ENCODE data around the gene DPP8. TPM values are rescaled to one million over a fixed set of nuclear protein-coding genes. Genes with fewer than 3 reads are reported as not detected.
A peak's percentile ranks its signal among the peaks of the same experiment; 100 is the strongest.

The DPP8 gene
- total and polyA plus RNA-seq, 2 donors (not counting 1 experiment from before 2014, with no cell fraction given): 17.1 to 65.2 TPM

GRCh38 chr15:65529762-65530317, 12.4 kb upstream of the DPP8 start:
- Histone ChIP-seq H3K27me3 (replicated peaks in 1 of 4; ENCODE audit: control extremely low read depth in 1 of 4, control insufficient read depth in 3 of 4, insufficient read depth in 4 of 4, low read length in 3 of 4) (no peaks in the 10 kb centered on the region), H3K4me3 (ENCODE audit: control extremely low read depth in 1 of 5, extremely low read depth in 1 of 5, insufficient read depth in 1 of 5, low read depth in 2 of 5, low read length in 4 of 5) (peak overlapping the region; percentile 41 to 91 (median 82)), H3K27ac (ENCODE audit: low read length in 2 of 2) (peak overlapping the region; percentile 36 to 59), H3K4me1 (ENCODE audit: control insufficient read depth in 2 of 2, insufficient read depth in 2 of 2, low read length in 2 of 2) (peaks cover 3 to 7% of the 10 kb centered on the region in 2 donors), H3K9me3 (ENCODE audit: control extremely low read depth in 1 of 3, control insufficient read depth in 2 of 3, insufficient read depth in 1 of 3, low read length in 2 of 3) (no peaks in the 10 kb centered on the region), H3K79me2 (ENCODE audit: control insufficient read depth, insufficient read depth, low read length) (peaks cover 54% of the 10 kb centered on the region), H2AFZ (ENCODE audit: insufficient read depth, low read depth, low read length, poor library complexity, severe bottlenecking) (peak overlapping the region; percentile 98), H4K20me1 (ENCODE audit: control insufficient read depth, insufficient read depth, low read length, poor library complexity, severe bottlenecking) (no peaks in the 10 kb centered on the region), H3K4me2 (replicated peaks; ENCODE audit: low read depth, low read length, poor library complexity, severe bottlenecking) (peak overlapping the region; percentile 94), H3K36me3 (replicated peaks in 1 of 2; ENCODE audit: control extremely low read depth in 1 of 2, control insufficient read depth in 1 of 2, extremely low read depth in 1 of 2, insufficient read depth in 2 of 2, low read length in 1 of 2) (no peaks in the 10 kb centered on the region), H3K9ac (ENCODE audit: low read length) (peak overlapping the region; percentile 77)
- no peak for TF ChIP-seq EZH2 (IDR thresholded peaks at IDR 0.05; ENCODE audit: borderline replicate concordance, insufficient read depth, low read depth, low read length, poor library complexity, severe bottlenecking)
- no peak for TF ChIP-seq CTCF (IDR thresholded peaks at IDR 0.05)
- intact Hi-C loops (cut with micrococcal nuclease): loop anchor here (10.0 kb wide), 1 partner anchor 965 kb away; the partner anchor contains the start of gene SNAPC5
- ChIA-PET POLR2A (interaction anchor here (0.6 to 1.5 kb wide), 3 partner anchors 13 to 81 kb away, joined by 3 to 16 read pairs (median 3); partner anchors contain the start of genes DPP8 and INTS14), CTCF (interaction anchor here (1.2 kb wide), 1 partner anchor 63 kb away, joined by 3 read pairs; no protein-coding TSS in a partner anchor)
- ATAC-seq (ENCODE audit: low read depth) (no peak), DNase-seq (no peak)
- WGBS (ENCODE audit: insufficient coverage): 39% methylated on average over 7 of the region's 13 CpGs
- H3K9me3 Mint-ChIP-seq (ENCODE audit: insufficient read depth): no peaks in the 10 kb centered on the region
- H3K4me3 Mint-ChIP-seq: peak overlapping the region; percentile 96
- no peaks in the 10 kb centered on the region for H3K27me3 Mint-ChIP-seq
- peaks cover 21% of the 10 kb centered on the region for H3K4me1 Mint-ChIP-seq
- peak overlapping the region; percentile 78 for H3K27ac Mint-ChIP-seq

- H3K27ac Mint-ChIP-seq: no peak overlapping the region
- no peaks in the 10 kb centered on the region for H3K27me3 ChIP-seq (replicated peaks in 1 of 4; ENCODE audit: control extremely low read depth in 1 of 4, control insufficient read depth in 3 of 4, insufficient read depth in 4 of 4, low read length in 3 of 4)
- H3K9me3 Mint-ChIP-seq (ENCODE audit: insufficient read depth): no peaks in the 10 kb centered on the region
- no peaks in the 10 kb centered on the region for H3K36me3 ChIP-seq (replicated peaks in 1 of 2; ENCODE audit: control extremely low read depth in 1 of 2, control insufficient read depth in 1 of 2, extremely low read depth in 1 of 2, insufficient read depth in 2 of 2, low read length in 1 of 2)
- H3K9ac ChIP-seq (ENCODE audit: low read length): no peak overlapping the region
- H4K20me1 ChIP-seq (ENCODE audit: control insufficient read depth, insufficient read depth, low read length, poor library complexity, severe bottlenecking): no peaks in the 10 kb centered on the region
- no peaks in the 10 kb centered on the region for H3K27me3 Mint-ChIP-seq
- peaks cover 42% of the 10 kb centered on the region for H3K79me2 ChIP-seq (ENCODE audit: control insufficient read depth, insufficient read depth, low read length)
- no peak for TF ChIP-seq EZH2 (IDR thresholded peaks at IDR 0.05; ENCODE audit: borderline replicate concordance, insufficient read depth, low read depth, low read length, poor library complexity, severe bottlenecking)
- H3K4me2 ChIP-seq (replicated peaks; ENCODE audit: low read depth, low read length, poor library complexity, severe bottlenecking): no peak overlapping the region
- peak overlapping the region; percentile 98 for H2AFZ ChIP-seq (ENCODE audit: insufficient read depth, low read depth, low read length, poor library complexity, severe bottlenecking)
- no peak overlapping the region for H3K27ac ChIP-seq (ENCODE audit: low read length in 2 of 2)
- intact Hi-C loops (cut with micrococcal nuclease): no loop called here
- peak overlapping the region; percentile 20 for H3K4me3 Mint-ChIP-seq
- no peak overlapping the region for H3K4me3 ChIP-seq (ENCODE audit: control extremely low read depth in 1 of 5, extremely low read depth in 1 of 5, insufficient read depth in 1 of 5, low read depth in 2 of 5, low read length in 4 of 5)
- peaks cover 3 to 7% of the 10 kb centered on the region in 2 donors for H3K4me1 ChIP-seq (ENCODE audit: control insufficient read depth in 2 of 2, insufficient read depth in 2 of 2, low read length in 2 of 2)
- no peaks in the 10 kb centered on the region for H3K9me3 ChIP-seq (ENCODE audit: control extremely low read depth in 1 of 3, control insufficient read depth in 2 of 3, insufficient read depth in 1 of 3, low read length in 2 of 3)
- ATAC-seq (ENCODE audit: low read depth): no peak
- CTCF ChIA-PET: no interaction called here
- peaks cover 17% of the 10 kb centered on the region for H3K4me1 Mint-ChIP-seq
- no peak for DNase-seq
- WGBS (ENCODE audit: insufficient coverage): 97% methylated on average over 20 of the region's 20 CpGs
- POLR2A ChIA-PET: interaction anchor here (0.5 kb wide), 1 partner anchor 343 kb away, joined by 5 read pairs; the partner anchor contains the start of gene CLPX
Measured at GRCh38 chr15:65528461-65529060, 11.1 kb upstream of the DPP8 start.

Measured in B cell (primary cell).